SK-N-MC (cell line): ENCODE results near the gene PTAFR.

ENCODE experiments used
- EZH2 ChIP-seq: fragments of 200-600 bp; sonication (generic); IDR thresholded peaks from one replicate; pipeline ENCODE4 v1.6.1; 2017; ENCODE audit warnings: antibody characterized with exemption
- FOXP2 ChIP-seq: optimal IDR thresholded peaks from 2 replicates; pipeline ENCODE3; 2011; ENCODE audit warnings: mild to moderate bottlenecking, moderate library complexity; ENCODE audit not compliant: insufficient read depth; ENCODE audit errors: extremely low read length, control extremely low read depth
- POLR2AphosphoS5 ChIP-seq: IDR thresholded peaks from 2 replicates; pipeline ENCODE4 v1.6.1; 2012; ENCODE audit warnings: mild to moderate bottlenecking, low read depth, low read length, borderline replicate concordance

DNA sequence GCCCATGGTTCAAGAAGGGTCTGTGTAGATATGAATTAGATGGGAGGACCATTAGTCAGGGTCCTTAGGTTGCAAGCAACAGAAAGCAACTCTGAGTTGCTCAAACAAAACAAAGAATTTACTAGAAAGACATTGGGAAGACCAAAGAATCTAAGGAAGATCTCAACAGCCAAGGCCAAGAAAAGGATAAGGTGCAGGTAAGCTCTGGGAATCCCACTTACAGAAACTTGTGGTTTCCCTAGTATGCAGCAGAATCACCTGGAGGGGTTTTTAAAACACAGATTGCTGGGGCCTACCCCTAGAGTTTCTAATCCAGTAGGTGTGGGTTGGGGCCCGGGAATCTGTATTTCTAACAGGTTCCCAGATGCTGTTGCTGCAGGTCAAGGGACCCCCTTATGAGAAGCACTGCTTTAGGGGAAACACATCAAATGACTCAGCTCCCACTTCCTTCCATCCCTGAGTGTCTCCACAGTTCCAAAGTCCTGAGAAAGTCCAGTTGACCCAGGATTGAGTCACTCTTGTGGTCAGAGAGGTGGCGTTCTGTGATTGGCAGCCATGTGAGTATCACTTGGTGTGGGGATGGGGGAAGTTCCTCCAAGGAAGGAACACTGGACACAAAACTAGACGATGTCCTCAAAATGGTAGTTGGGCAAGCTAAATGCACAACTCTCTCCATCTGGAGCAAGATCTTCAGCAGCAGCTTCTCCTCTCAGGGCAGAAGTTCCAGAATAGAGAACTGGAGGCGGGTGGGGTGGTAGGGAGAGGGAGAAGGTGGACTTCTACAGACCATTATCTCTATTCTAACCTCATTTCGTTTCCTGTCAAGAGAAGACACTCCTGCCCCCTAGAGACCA is 63.9 kb downstream of the PTAFR start:
- TF ChIP-seq POLR2AphosphoS5 (no peak), EZH2 (no peak), FOXP2 (no peak)
